Liver (tissue), 3 donors: Measurements from ENCODE around the gene TPX2.

Experiments
- CTCF ChIP-seq: fragments of 150-350 bp; IDR thresholded peaks from 2 replicates; pipeline ENCODE4 v1.5.1; 2017; ENCODE audit warnings: improper control_type of control experiment, low read depth, low read length; ENCODE audit not compliant: missing input control
- JUND ChIP-seq, 2 donors: IDR thresholded peaks; 2 replicates each; pipeline ENCODE4 v1.6.1; 2016; ENCODE audit warnings: antibody characterized with exemption in 2 of 2
- RXRA ChIP-seq, 2 donors: IDR thresholded peaks; 2 replicates each; pipeline ENCODE4 v1.6.1; 2017 to 2018; ENCODE audit warnings: antibody characterized with exemption in 2 of 2, mild to moderate bottlenecking in 1 of 2
- SP1 ChIP-seq: IDR thresholded peaks from 2 replicates; pipeline ENCODE4 v1.6.1; 2018; ENCODE audit warnings: antibody characterized with exemption, mild to moderate bottlenecking
- TAF1 ChIP-seq: conservative IDR thresholded peaks from 2 replicates; pipeline ENCODE4 v1.6.1; 2016; ENCODE audit warnings: antibody characterized with exemption, mild to moderate bottlenecking
- YY1 ChIP-seq: IDR thresholded peaks from 2 replicates; pipeline ENCODE4 v1.6.1; 2016; ENCODE audit warnings: antibody characterized with exemption, mild to moderate bottlenecking
- TF ChIP-seq, protein P1 (sequence below): IDR thresholded peaks from 2 replicates; pipeline ENCODE4 v1.6.1; 2016; ENCODE audit warnings: antibody characterized with exemption, mild to moderate bottlenecking
- donor health status: healthy.
- donor health status: healthy.

DNA sequence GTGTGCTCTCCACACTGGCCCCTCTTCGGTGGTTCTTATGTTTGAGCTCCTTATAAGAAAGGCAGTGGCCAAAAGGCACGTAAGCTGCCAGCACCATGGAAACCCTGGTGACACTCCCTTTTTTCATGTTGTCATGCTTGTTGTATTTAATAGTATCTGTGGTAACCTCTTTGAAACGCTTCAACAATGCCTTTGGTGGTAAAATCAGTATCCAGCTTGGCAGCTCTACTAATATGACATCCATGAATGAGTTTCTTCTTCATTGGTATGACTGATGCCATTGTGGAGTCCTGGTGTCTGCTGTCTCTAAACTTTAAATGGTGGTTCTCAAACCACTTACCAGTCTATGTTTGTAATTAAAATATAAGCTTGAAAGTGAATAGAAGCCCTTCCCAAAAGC is 69.4 kb downstream of the TPX2 start:
- no peak for TF ChIP-seq CTCF
- TF ChIP-seq, protein P1, sequence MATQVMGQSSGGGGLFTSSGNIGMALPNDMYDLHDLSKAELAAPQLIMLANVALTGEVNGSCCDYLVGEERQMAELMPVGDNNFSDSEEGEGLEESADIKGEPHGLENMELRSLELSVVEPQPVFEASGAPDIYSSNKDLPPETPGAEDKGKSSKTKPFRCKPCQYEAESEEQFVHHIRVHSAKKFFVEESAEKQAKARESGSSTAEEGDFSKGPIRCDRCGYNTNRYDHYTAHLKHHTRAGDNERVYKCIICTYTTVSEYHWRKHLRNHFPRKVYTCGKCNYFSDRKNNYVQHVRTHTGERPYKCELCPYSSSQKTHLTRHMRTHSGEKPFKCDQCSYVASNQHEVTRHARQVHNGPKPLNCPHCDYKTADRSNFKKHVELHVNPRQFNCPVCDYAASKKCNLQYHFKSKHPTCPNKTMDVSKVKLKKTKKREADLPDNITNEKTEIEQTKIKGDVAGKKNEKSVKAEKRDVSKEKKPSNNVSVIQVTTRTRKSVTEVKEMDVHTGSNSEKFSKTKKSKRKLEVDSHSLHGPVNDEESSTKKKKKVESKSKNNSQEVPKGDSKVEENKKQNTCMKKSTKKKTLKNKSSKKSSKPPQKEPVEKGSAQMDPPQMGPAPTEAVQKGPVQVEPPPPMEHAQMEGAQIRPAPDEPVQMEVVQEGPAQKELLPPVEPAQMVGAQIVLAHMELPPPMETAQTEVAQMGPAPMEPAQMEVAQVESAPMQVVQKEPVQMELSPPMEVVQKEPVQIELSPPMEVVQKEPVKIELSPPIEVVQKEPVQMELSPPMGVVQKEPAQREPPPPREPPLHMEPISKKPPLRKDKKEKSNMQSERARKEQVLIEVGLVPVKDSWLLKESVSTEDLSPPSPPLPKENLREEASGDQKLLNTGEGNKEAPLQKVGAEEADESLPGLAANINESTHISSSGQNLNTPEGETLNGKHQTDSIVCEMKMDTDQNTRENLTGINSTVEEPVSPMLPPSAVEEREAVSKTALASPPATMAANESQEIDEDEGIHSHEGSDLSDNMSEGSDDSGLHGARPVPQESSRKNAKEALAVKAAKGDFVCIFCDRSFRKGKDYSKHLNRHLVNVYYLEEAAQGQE = no peak
- no peak for TF ChIP-seq SP1
- no peak for TF ChIP-seq TAF1
- no peak for TF ChIP-seq RXRA (IDR thresholded peaks at IDR 0.05)
- no peak for TF ChIP-seq YY1
- no peak for TF ChIP-seq JUND (IDR thresholded peaks at IDR 0.05)
